ENCODE data around the gene MED10. TPM values are rescaled to one million over a fixed set of nuclear protein-coding genes. Genes with fewer than 3 reads are reported as not detected.

Gene MED10
- total and polyA plus RNA-seq, 2 of the 4 experiments (the other 2 are of a cell fraction), result 9.1 to 60.0 TPM

GRCh38 chr5:6365977-6366590 is 12.3 kb downstream of the MED10 start:
- H3K4ac ChIP-seq (ENCODE audit: low read depth, low read length), result no peak overlapping the region
- H3K14ac ChIP-seq (replicated peaks; ENCODE audit: low read depth, low read length), result no peak overlapping the region
- H3K9ac ChIP-seq (ENCODE audit: low read depth, low read length), result no peak overlapping the region
- H2AK9ac ChIP-seq (replicated peaks; ENCODE audit: low read depth, low read length, poor library complexity), result no peak overlapping the region
- no peak overlapping the region for H4K8ac ChIP-seq (ENCODE audit: low read depth in 2 of 2, low read length in 2 of 2)
- no peak overlapping the region for H4K91ac ChIP-seq (ENCODE audit: insufficient read depth, low read depth, low read length)
- no peak overlapping the region for H3K4me2 ChIP-seq (ENCODE audit: low read depth, low read length)
- H3K4me3 ChIP-seq (ENCODE audit: insufficient read depth, low read depth, low read length), result no peak overlapping the region
- H3K18ac ChIP-seq (ENCODE audit: low read depth, low read length), result no peak overlapping the region
- H2BK120ac ChIP-seq (ENCODE audit: low read depth, low read length), result no peak overlapping the region
- H3K23ac ChIP-seq (ENCODE audit: low read depth, low read length), result no peak overlapping the region
- no TSS peak for BruUV-seq (replicated peaks)
- no peaks in the 10 kb centered on the region for H3K27me3 ChIP-seq (ENCODE audit: control insufficient read depth, insufficient read depth, low read length)
- peaks cover 5% of the 10 kb centered on the region; the same call in 1 of the 2 replicates for H3K9me1 ChIP-seq (ENCODE audit: insufficient read depth, low read length)
- H3K27ac ChIP-seq (ENCODE audit: insufficient read depth, low read length), result no peak overlapping the region
- no peak overlapping the region for H2AFZ ChIP-seq (replicated peaks; ENCODE audit: low read length, poor library complexity)
- H3K36me3 ChIP-seq (ENCODE audit: control insufficient read depth, insufficient read depth, low read length), result peaks cover 21% of the 10 kb centered on the region
- no peak overlapping the region for H2BK5ac ChIP-seq (ENCODE audit: low read depth, low read length, poor library complexity, severe bottlenecking)
- no peaks in the 10 kb centered on the region for H3K79me1 ChIP-seq (ENCODE audit: low read depth in 1 of 2, low read length in 2 of 2)
- ChIA-PET POLR2A (ENCODE audit: unreplicated experiment) (no interaction called here), CTCF (no interaction called here)
- no peak overlapping the region for H4K5ac ChIP-seq (ENCODE audit: low read depth, low read length)
- H3K9me3 ChIP-seq (ENCODE audit: control insufficient read depth, insufficient read depth, low read length), result no peaks in the 10 kb centered on the region
- WGBS, 2 experiments (ENCODE audit: extremely low coverage in 2 of 2, insufficient read length in 1 of 2), result 88% methylated on average over 8 of the region's 16 CpGs; no CpG with 5 or more reads in 1 of the 2 experiments
- H4K20me1 ChIP-seq (ENCODE audit: insufficient read depth, low read length), result no peaks in the 10 kb centered on the region
- intact Hi-C loops (cut with micrococcal nuclease) (no loop called here), dilution Hi-C loops (cut with HindIII; ENCODE audit: low sequenced_read_pairs, unreplicated experiment) (no loop called here), in situ Hi-C loops (cut with MboI; ENCODE audit: low sequenced_read_pairs) (no loop called here)
- H2BK20ac ChIP-seq (ENCODE audit: low read depth, low read length), result no peak overlapping the region
- no peaks in the 10 kb centered on the region for H3K4me1 ChIP-seq (ENCODE audit: control insufficient read depth, insufficient read depth, low read length)
- no peak for DNase-seq
- no peak for TF ChIP-seq RAD21 (IDR thresholded peaks at IDR 0.05; ENCODE audit: low read length)
- no peak for TF ChIP-seq FOS (IDR thresholded peaks at IDR 0.05; ENCODE audit: low read depth, low read length)
- TF ChIP-seq BHLHE40 (IDR thresholded peaks at IDR 0.05; ENCODE audit: low read depth, low read length), result no peak
- no peak for TF ChIP-seq MXI1 (IDR thresholded peaks at IDR 0.05; ENCODE audit: borderline replicate concordance, low read depth, low read length)
- no peak for TF ChIP-seq NFE2L2 (IDR thresholded peaks at IDR 0.05; ENCODE audit: low read depth, low read length)
- no peak; the same call in 1 of the 2 replicates for ATAC-seq (ENCODE audit: low read depth)
- H3K56ac ChIP-seq (ENCODE audit: extremely low read depth, insufficient read depth, low read length), result no peak overlapping the region
- no peak overlapping the region for H2AK5ac ChIP-seq (ENCODE audit: low read depth, low read length)
- H2BK15ac ChIP-seq (ENCODE audit: low read depth, low read length), result no peak overlapping the region

Measured in IMR-90 (cell line).